GM19468 (cell line): ENCODE results near the gene COX19.

Experiments
- ATAC-seq: cut with Tn5 transposase; IDR thresholded peaks from one replicate; pipeline ENCODE4 v1.9.1; 2021; ENCODE audit warnings: mild to moderate bottlenecking, moderate library complexity, moderate number of reproducible peaks; ENCODE audit not compliant: unreplicated experiment; ENCODE audit errors: extremely low read depth

COX19 gene

DNA sequence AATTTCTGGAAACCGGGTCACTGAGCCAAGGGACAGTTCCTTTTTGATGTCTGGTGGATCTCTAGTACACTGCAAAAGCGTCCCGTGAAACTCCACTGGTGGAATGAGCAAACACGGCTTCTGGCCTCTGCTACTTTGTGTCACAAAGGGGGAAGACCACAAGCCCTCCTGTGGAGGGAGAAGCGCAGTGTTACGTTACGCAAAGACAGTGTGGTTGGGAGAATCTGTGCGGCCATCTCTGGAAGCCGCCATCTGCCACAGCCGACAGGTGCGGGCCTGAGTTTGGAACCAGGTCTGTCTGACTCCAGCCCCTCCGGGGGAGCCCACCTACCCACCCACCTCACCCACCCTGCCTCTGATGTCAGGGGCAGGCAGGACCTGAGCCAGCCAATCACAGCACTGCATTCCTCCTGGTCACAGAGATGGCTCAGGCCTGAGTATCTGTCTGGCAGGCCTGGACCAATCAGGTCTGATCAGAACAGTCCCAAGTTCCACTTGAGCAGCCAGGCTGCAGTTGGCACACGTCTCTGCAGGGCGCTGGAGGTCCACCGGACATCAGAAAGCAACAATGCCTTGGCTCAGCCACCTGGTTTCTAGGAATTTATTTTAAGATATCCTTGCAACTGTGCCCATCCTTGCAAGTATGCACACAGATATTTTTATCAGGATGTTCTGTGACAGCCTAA is 4.7 kb upstream of the COX19 start:
- ATAC-seq, result no peak

DNA sequence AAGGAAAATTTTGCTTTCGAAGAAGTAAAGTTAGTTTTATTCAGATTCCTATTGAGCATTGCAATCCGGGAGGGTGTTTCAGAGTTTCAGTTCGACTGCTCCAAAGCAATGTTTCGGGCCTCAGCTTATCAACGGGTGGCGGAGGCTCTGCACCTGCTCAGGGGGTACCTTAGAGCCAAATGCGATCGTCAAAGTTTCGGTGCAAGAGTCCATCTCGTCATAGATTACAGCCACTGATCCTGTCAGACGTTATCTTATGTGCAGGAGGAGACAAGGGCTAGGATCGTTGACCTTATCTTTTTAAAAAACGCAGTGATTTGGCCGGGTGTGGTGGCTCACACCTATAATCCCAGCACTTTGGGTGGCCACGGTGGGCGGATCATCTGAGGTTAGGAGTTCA is 3.8 kb upstream of the COX19 start:
- no peak for ATAC-seq

DNA sequence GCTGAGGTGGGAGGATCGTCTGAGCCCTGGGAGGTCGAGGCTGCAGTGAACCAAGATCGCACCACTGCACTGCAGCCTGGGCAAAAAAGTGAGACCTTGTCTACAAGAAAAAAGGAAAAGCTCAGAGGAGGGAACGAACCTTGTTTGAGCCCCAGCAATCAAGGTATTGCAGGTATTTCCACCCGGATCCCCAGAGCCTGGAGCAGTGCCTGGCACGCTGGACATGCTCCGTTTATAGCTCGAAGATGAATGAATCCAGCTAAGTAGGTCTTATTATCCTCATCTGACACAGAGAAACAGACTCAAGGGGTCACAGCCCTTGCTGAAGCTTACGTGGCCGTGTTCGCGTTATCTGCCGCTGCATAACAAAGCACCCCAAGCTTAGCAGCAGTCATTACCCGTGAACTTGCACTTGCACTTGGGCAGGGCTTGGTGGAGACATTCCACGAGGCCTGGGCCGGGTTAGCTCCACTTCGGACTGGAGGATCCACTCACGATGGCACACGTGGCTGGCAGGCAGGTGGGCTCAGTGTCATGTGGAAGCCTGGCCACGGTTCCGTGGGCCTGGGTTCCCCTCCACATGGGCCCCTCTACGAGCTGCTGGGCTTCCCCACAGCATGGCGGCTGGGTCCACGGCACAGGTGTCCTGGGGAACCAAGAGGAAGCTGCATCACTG is 3.2 kb upstream of the COX19 start:
- ATAC-seq, result no peak

DNA sequence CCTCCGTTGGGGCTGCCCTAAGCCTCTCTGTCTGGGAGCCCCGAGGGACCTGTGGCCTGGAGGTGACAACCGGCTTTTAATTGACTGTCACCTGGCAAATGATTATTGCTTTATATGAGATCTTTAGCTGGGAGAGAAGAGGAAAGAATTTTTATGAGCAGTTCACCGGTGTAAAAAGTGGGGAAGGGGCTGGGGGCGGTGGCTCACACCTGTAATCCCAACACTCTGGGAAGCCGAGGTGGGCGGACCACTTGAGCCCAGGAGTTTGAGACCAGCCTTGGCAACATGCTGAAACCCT is 2.6 kb upstream of the COX19 start:
- no peak for ATAC-seq

DNA sequence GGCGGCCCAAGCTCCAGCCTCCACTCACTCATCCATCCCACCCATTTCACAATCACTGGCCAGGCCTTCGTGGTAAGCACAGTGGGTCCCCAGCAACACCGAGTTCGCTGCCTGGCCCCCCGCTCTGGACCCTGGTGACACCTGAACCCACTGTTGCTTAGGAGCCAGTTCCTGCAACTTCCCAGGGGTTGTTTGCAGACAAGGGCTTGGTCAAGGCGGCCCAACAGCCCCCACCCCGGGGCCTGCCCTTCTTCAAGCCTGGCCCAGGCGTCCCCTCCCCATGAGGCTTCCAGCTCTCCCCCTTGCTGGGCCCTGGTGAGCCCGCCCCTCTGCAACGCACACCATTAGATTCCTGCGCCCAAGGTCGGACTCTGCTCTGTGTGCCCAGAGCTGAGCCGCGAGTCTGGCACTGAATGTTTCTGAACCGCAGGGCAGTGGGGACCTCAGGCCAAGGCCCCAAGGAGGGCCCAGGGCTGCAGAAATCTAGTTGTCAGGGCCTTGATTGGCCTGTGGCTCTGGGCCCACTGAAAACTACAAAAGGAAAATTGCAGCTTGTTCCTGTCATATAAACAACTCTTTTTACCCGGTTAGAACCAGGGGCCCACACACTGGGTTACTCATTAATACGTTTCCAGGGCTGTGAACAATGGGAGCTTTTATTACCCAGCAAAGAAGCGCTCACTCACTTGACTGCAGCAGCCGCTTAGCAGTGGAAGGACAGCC is 2.1 kb upstream of the COX19 start:
- no peak for ATAC-seq

DNA sequence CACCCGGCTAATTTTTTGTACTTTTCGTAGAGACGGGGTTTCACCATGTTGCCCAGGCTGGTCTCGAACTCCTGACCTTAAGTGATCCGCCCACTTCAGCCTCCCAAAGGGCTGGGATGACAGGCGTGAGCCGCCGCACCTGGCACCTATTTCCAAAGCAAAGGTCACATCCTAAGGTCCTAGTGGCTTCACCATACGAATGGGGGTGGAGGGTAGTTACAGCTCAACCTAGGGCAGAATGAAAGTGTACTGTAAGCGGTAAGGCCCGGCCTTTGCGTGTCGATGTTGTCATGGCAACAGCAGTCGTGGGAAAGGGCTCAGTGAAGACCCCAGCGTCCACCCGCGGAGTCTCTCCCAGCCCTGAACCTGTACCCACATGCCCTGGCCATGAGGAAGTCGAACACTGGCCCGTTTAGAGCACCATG is 1.6 kb upstream of the COX19 start:
- ATAC-seq, result no peak

DNA sequence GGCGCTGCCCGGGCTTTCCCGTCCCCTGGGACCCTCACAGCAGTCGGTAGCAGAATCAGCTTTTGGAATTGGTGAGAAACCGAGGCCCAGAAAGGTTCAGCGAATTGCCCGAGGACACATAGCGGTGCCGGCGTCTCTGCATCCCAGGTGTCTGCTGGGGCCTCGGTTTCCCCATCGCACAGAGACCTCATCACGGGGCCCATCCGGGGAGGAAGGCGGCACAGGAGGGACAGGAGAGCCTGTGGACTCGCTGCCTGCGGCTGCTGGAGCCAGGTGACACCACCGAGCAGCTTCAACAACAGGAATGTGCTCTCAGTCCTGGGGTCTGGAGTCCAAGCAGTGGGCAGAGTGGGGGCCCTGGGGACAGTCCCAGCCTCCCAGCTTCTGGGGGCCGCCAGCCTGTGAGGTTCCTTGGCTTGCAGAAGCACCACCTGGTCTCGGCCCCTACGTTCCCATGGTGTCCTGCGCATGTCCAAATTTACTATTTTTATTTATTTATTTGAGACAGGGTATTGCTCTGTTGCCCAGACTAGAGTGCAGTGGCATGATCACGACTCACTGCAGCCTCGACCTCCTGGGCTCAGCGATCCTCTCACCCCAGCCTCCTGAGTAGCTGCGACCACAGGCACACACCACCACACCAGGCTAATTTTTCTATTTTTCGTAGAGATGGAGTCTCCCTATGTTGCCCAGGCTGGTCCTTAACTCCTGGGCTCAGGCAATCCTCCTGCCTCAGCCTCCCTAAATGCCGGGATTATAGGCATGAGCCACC is 539 bp upstream of the COX19 start:
- ATAC-seq, result no peak

DNA sequence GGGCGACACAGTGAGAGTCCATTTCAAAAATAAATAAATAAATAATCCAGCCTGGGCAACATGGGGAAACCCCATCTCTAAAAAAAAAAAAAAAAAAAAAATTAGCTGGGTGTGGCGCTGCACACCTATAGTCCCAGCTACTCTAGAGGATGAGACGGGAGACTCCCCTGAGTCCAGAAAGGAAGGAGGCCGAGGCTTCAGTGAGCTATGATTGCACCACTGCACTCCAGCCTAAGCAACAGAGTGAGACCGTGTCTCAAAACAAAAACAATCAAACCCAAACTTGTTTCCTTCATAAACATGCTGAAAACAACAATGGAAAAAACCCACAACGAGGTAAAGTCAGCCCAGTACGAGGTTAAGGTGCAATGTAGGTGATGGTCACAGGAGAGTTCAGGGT is 1.2 kb downstream of the COX19 start:
- ATAC-seq, result no peak

DNA sequence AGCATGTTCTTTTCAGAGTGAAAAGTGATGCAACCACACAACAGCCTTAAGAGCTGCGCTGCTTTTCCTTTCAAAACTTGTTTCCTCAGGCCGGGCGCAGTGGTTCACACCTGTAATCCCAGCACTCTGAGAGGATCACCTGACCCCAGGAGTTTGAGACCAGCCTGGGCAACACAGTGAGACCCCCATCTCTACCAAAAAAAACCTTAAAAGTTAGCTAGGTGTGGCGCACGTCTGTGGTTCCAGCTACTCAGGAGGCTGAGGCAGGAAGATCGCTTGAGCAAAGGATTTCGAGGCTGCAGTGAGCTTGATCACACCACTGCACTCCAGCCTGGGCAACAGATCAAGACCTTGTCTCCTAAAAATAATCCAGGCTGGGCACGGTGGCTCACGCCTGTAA is 2.0 kb downstream of the COX19 start:
- no peak for ATAC-seq

DNA sequence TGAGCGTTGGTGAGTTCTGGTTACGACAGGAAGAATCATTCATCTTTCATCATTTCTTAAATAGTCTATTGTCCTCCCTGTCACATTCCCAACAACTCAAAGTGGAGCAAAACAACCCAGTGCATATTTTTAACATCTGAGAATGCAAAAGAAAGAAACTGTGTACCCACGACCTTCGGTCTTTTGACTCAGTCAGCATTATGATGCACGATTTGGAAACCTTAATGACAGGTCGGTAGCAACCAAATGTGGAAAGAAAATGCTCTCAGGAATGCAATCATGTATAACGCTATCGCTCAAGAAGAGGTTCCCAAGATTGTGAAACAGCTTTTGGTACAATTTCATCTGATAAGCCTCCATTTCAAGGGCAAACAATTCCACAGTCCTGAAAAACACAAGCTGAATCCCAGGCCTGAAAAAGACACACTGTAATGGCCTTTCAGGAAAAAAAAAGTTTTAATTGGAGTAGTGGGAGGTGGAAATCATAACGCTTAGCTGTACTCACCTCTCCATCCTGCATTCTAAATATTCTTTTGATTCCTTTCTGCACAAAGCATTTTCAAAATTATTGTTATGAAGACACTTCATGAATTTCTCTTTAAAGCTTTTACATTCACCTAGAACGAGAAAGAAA is 2.6 kb downstream of the COX19 start:
- no peak for ATAC-seq

DNA sequence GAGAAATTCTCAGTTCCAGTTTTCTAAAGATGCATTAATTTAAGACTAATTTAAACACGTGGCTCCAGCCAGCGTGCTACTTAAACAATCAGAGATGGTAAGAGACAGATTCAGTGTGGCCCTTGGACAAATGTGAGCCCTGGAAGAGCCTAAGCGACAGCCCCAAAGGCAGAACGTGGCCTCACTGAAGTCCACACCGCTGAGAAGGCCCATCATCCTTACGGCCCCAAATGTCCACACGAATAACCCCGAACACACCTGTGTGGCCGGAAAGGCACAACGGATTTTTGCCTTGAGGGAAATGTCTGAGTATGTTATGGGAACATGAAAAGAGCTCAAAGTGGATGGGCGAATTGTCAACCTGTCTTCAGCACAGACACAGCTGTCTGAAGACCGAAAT is 3.2 kb downstream of the COX19 start:
- no peak for ATAC-seq

DNA sequence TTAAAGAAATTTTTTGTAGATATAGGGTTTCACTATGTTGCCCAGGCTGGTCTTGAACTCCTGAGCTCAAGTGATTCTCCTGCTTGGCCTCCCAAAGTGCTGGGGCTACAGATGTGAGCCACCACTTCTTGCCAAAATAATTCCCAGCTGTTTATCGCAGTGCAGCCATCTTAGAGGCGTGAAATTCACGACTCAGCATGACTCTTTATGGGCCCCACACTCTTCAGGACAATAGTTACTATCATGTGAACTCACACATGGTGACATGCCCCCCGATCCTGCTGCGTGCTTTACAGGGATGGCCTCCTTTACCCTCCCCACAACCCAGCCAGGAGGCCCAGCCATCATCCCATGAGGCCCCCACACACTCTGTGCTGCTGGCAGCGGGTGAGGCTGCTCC is 4.6 kb downstream of the COX19 start:
- ATAC-seq, result no peak

DNA sequence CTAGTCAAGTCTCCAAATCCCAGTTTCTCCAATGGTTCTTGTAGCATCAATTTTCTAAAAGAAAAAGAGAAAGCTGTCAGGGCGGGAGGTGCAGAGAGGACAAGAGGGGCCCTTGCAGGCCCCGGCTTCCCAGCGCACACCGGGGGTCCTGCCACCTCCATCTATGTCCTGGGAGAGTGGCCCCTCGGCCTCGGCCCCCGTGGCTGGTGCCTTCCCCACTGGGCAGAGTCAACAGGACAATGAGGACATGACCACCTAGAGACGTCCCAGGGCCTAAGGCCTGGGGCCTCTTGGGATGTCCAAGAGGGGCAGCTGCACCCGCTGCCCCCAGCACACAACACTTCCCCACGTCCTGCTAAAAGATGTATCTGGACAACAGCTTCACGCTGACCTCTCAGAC is 5.9 kb downstream of the COX19 start:
- no peak for ATAC-seq

DNA sequence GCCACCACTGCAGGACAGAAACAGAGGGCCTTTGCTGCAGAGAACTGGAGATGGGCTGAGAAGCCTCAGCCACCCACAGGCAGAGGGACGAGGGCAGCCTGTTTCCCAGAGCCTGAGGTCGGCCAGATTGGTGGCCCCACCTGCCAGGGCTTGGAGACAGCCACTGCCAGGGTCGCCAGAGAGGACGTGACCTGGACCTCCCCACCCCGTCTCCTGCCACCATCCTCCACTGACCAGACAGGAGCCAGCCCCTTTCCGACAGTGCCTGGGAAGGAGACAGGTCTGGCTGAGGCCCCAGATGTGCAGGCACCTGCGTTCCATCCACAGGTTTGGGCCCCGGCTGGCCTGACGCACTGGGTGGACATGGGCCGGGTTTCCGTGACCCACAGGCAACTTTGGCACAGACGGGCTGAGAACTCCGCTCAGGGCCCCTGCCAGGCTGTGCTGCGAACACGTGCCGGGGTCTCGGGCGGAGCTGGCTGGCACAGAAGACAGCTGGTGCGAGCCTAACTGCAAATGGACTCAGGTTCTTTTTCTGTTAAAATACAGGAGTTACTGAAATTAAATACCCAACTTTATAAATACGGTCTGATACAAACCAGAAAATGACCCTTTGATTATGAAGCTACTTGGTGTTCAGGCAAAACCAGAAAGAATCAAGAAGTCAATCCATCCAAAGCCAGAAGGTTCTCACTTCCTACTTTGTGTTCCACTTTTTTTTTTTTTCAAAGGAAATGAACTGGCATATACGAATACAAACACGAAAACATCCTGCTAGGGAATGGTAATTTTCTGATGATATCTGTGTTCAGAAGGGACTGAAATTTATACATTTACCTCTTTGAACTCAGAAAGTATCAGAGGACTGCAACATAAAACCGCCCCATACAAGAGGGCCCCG is 6.9 kb downstream of the COX19 start:
- ATAC-seq, result no peak

DNA sequence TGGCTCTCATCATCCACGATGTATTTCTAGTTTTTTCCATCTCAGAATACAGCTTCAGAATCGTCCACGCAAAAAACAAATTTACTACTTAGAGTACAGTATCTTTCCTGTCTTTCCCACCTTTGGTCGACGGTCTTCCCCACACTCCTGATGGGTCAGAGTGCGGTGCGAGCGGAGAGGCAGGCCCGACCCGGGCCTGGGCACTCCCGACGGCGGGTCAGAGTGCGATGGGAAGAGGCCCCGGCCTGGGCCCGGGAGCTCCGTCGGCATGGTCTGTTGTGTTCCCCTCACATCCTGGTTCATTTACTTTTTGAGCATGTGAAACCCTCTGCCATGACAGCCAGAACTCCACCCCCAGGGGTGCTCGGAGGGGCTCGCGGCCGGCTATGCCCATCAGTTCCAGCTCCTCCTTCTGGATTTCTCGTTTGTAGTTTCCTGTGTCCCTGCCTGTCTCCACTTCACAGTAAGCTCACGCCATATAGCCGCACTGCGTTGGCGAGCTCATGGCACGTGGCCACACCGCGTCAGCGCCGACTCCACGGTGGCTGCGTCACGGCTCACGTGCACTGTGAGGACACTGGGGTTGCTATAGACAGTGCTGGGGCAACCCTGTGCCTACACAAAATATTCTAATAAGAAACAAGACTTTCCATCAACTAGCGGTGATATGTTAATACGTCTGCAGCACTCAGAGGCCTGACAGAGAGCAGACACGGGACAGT is 7.8 kb downstream of the COX19 start:
- no peak for ATAC-seq

DNA sequence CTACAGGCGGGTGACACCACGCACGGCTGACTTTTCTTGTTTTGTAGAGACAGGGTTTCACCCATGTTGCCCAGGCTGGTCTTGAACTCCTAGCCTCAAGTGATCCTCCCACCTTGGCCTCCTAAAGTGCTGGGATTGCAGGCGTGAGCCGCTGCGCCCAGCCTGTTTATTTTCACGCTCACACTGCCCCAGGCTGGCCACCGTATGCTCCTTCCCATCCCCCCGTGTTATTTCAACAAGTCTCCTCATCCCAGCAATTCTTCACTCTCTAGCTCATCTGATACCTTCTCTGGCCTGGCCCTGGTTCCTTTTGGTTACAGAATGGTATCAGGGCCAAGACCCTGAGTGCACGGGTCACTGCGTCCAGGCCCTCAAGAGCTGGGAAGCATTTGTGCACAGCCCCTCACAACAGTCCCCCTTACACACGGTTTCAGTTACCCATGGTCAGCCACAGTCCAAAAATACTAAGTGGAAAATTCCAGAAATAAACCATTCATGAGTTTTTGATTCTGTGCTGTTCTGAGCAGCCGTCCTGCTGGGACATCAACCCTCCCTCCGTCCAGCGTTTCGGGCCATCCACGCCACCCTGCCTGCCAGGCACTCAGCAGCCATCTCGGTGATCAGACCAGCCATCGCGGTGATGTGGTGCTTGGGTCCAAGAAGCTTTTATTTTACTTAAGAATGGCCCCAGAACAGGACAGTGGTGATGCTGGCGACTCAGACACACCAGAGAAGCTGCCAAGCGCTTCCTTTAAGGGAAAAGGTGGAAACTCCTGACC is 8.9 kb downstream of the COX19 start:
- no peak for ATAC-seq

DNA sequence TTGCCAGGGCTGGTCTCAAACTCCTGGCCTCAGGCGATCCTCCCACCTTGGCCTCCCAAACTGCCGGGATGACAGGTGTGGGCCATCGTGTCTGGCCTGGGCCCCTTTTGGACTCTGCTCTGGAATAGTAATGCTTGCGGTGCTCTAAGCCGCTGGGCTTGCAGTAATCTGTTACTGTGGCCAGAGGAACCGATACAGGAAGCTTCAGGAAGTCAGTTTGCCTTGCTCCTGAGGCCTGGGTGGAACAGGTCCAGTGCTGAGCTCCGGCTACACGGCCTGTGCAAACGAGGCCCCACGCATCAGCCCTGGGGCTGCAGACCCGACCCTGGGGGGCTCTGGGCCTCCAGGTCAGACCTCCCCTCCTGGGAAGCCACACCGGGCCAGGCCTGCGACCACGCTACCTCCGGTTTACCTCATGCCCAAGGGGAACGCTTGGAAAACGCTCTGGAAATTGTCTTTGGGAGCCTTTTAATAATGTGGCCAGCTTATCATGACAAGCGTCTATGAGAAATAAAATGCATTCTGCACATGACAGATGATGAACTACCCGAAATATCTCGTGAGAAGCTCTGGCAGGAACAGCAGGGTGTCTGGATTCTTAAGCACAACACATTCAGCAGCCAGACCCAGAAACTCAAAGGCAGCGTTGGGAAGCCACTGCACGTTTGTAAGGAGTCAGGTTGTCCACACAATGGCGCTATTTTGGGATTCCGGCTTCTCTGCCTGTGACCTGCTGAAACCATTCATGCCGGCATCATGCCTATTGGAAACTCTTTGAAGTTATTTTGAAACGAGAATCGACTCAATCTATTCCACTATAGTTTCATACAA is 10.7 kb downstream of the COX19 start:
- no peak for ATAC-seq
